Measurements from ENCODE around the gene FGFR3. TPM values are rescaled to one million over a fixed set of nuclear protein-coding genes. Genes with fewer than 3 reads are reported as not detected.

Gene FGFR3
- polyA plus RNA-seq: 10 to 100 TPM in 1 of 3 donors, 1 to 10 TPM in 2; 1.9 to 28.9 (median 2.8) TPM

DNA sequence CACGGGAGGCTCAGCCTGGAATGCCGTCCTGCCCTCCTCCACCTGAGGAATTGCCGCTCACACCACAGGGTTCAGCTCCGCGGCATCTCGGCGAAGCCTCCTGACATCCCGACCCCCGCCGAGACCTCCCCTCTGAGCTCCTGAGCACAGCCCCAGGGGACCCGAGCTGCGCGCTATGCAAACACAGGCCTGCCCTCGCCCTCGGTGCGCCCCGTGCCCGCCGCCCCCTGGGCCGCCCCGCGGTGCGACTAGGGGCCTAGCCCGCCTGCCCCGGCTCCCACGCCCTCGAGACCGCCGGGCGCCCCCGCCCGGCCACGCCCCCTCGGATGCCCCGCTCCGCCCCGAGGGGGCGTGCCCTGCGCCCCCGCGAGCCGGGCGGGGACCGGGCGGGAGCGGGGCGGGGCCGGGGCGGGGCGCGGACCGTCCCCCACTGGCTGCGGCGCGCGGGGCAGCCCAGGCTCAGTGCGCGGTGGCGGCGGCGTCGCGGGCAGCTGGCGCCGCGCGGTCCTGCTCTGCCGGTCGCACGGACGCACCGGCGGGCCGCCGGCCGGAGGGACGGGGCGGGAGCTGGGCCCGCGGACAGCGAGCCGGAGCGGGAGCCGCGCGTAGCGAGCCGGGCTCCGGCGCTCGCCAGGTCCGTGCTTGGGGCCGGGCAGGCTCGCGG is at the start of gene FGFR3:
TSS of gene FGFR3 (plus strand) at position 462 of the 664 bp plus-strand sequence. CDS start 642 bp downstream, outside the sequence.
- 2 to 5% (median 3%) methylated on average over 68 to 95 of the region's 95 CpGs for WGBS, 3 donors
- no peak within 1 kb of the TSS for H3K27ac ChIP-seq (ENCODE audit: low read depth, low read length)

- WGBS, 3 donors: 75 to 96% (median 87%) methylated on average over 12 of the region's 12 CpGs
- H3K27ac ChIP-seq (ENCODE audit: low read depth, low read length): no peak overlapping the region
Observed at GRCh38 chr4:1743551-1743950, 49.5 kb upstream of the FGFR3 start.

GRCh38 chr4:1743975-1744374 is 49.1 kb upstream of the FGFR3 start:
- 93 to 98% (median 95%) methylated on average over 5 to 6 of the region's 6 CpGs for WGBS, 3 donors

DNA sequence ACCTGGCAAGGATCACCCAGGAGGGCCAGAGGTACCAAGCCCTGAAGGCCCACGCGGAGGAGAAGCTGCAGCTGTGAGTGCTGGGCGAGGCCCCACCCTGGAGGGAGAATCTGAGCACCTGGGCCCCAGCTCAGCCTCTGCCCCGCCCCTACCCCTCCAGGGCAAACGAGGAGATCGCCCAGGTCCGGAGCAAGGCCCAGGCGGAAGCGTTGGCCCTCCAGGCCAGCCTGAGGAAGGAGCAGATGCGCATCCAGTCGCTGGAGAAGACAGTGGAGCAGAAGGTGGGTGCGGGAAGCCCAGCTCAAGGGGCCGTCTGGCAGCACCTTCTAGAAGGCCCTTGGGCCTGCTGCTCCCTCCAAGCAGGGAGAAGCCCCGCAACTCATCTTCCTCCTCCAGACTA is 48.5 kb upstream of the FGFR3 start:
- WGBS, 3 donors: 90 to 95% (median 92%) methylated on average over 14 of the region's 14 CpGs
- no peak overlapping the region for H3K27ac ChIP-seq (ENCODE audit: low read depth, low read length)

More at GRCh38 chr4:1743975-1744374, 49.1 kb upstream of the FGFR3 start:
- H3K27ac ChIP-seq (ENCODE audit: low read depth, low read length): no peak overlapping the region

DNA sequence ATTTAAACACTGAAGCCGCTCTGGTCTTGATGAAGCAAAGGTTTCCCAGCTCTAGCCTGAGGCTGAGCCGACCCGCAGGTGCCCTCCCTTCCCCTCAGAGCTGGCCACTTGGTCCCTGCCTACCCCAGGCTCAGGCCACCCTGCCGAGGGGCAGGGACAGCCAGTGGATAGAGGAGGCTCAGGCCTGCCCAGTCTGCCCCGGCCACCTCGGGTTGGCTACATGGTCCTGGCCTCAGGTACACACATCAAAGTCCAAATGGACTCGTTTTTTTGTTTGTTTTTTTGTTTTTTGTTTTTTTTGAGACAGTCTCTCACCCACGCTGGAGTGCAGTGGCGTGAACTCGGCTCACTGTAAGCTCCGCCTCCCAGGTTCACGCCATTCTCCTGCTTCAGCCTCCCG is 47.9 kb upstream of the FGFR3 start:
- H3K27ac ChIP-seq (ENCODE audit: low read depth, low read length): no peak overlapping the region
- WGBS, 3 donors: 91 to 93% (median 93%) methylated on average over 13 of the region's 13 CpGs

DNA sequence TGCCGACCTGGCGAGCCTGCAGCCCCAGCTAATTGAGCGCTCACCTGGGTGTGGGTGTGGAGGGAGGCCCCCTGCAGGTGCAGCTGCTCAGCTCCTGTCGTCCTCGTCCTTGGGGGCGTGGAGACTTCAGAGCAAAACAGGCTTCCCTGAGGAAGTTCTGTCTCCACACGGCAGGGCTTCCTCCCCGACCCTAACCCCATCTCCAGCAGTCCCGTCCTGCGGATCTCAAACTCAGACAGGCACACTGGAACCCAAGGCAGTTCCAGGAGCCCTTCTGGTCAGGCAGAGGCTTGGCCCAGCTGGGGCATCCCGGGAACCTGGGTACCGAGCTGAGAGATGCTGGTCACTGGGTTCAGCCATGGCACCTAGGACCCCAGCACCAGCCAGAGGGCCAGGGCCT is 47.4 kb upstream of the FGFR3 start:
- no peak overlapping the region for H3K27ac ChIP-seq (ENCODE audit: low read depth, low read length)
- 80 to 86% (median 86%) methylated on average over 12 of the region's 12 CpGs for WGBS, 3 donors

- no peak overlapping the region for H3K27ac ChIP-seq (ENCODE audit: low read depth, low read length)
- WGBS, 3 donors: 12 to 22% (median 21%) methylated on average over 17 of the region's 17 CpGs
Observed at GRCh38 chr4:1746265-1746691, 46.8 kb upstream of the FGFR3 start.

- no peak overlapping the region for H3K27ac ChIP-seq (ENCODE audit: low read depth, low read length)
- WGBS, 3 donors: 57 to 87% (median 83%) methylated on average over 30 to 33 of the region's 33 CpGs
Observed at GRCh38 chr4:1746919-1747602, 46.0 kb upstream of the FGFR3 start.

DNA sequence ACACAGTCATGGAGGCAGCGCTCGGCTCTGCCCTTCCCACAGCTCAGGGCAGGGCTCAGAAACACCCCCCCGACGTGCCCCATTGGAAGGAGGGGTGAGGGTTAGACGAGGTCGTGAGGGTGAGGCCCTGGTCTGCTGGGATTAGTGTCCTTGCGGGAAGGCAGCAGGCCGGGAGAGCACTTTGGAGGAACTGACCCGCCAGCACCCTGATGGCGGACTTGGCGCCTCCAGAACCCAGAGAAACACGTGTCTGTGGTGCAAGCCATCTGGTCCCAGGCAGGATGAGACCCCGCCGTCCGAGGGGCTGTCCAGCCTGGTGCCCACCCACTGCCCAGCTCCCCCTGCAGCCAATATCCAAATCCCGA is 45.5 kb upstream of the FGFR3 start:
- WGBS, 3 donors: 82 to 84% (median 82%) methylated on average over 14 to 16 of the region's 16 CpGs
- no peak overlapping the region for H3K27ac ChIP-seq (ENCODE audit: low read depth, low read length)

DNA sequence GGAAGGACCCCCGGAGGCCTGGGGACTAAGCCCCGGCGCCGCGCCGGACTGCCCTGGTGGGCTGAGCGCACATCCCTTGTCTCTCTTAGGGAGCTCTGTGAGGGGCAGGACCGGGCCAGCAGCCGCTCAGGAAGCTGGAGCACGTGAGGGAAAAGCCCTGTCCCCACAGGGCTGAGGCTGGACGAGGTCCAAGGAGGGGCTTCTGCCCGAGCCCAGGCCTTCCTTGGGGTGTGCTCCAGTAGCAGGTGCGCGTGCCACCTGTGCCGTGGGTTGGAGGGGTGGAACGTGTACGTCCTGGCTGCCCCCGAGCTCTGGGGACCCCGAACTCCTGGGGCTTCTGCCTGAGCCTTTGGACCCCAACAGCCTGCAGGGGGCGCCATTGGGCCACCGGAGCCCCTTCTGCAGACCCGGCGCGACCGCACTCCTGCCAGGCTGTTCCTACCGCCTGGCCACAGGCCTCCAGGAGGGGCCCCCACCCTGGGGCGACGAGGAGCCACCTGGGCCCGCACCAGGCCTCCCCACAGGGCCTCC is 44.6 kb upstream of the FGFR3 start:
- WGBS, 3 donors: 3 to 10% (median 3%) methylated on average over 21 to 29 of the region's 29 CpGs

DNA sequence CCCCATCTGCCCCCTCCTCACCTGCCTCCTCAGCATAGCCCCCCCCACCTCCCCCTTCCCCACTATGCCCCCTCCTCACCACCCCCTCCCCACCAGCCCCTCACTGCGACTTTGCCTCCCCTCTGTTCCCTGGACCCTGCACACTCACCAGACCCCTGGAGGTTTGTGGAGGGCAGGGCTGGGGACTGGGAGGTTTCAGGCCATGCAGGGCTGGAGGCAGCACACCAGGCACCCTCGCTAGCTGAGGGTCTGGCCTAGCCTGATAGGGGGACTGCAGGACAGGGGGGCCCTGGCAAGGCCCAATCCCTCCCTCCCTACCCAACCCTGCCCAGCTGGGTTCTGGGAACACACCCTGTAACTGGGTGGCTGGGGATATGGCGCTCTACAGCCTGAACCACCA is 43.7 kb upstream of the FGFR3 start:
- H3K27ac ChIP-seq (ENCODE audit: low read depth, low read length): no peak overlapping the region
- WGBS, 3 donors: 59 to 78% (median 65%) methylated on average over 2 to 3 of the region's 3 CpGs

More for the DNA sequence above, 44.6 kb upstream of the FGFR3 start:
- H3K27ac ChIP-seq (ENCODE audit: low read depth, low read length): no peak overlapping the region

DNA sequence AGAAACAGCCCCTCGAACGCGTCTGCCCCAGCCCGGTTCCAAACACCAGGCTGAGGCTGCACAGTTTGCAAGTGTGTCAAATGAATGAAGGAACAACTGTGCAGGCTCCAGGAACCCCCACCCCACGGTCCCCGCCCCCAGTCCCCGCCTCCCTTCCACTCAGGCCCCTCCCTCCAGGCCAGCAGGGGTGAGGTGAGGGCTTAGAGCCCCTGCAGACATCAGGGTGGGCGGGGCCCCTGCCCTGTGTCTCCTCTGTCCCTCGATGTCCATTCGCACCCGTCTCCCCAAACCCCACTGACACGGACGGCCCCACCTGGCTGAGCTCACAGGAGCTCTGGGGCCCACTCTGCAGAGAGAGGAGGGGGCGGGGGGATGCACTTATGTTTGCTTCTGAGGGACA is 43.3 kb upstream of the FGFR3 start:
- H3K27ac ChIP-seq (ENCODE audit: low read depth, low read length): no peak overlapping the region
- WGBS, 3 donors: 68 to 75% (median 74%) methylated on average over 13 to 14 of the region's 14 CpGs

GRCh38 chr4:1750381-1751154 is 42.5 kb upstream of the FGFR3 start:
- 86 to 89% (median 88%) methylated on average over 18 of the region's 18 CpGs for WGBS, 3 donors
- no peak overlapping the region for H3K27ac ChIP-seq (ENCODE audit: low read depth, low read length)

- no peak overlapping the region for H3K27ac ChIP-seq (ENCODE audit: low read depth, low read length)
- 87 to 94% (median 90%) methylated on average over 29 to 31 of the region's 31 CpGs for WGBS, 3 donors
Observed at GRCh38 chr4:1751155-1751918, 41.8 kb upstream of the FGFR3 start.

DNA sequence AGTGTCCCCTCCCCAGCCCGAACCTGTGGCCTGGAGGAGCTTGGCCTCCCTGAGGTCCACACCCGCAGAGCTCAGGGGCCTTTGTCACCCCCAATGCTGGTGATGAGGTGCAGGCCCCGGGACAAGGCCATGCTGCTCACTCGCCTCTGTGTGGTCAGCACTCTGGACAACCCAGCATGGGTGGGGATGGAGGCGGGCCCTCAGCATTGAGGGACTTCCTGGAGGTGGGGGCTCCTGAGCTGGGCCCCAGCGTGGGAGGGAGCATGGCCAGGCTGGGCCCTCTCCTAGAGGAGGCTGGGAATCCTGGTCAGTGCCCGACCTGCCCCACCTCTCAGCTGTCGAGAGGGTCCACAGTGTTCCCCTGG is 41.2 kb upstream of the FGFR3 start:
- no peak overlapping the region for H3K27ac ChIP-seq (ENCODE audit: low read depth, low read length)
- 66 to 79% (median 72%) methylated on average over 8 of the region's 8 CpGs for WGBS, 3 donors

GRCh38 chr4:1752284-1753041 is 40.6 kb upstream of the FGFR3 start:
- no peak overlapping the region for H3K27ac ChIP-seq (ENCODE audit: low read depth, low read length)
- WGBS, 3 donors: 27 to 61% (median 32%) methylated on average over 33 to 35 of the region's 35 CpGs

DNA sequence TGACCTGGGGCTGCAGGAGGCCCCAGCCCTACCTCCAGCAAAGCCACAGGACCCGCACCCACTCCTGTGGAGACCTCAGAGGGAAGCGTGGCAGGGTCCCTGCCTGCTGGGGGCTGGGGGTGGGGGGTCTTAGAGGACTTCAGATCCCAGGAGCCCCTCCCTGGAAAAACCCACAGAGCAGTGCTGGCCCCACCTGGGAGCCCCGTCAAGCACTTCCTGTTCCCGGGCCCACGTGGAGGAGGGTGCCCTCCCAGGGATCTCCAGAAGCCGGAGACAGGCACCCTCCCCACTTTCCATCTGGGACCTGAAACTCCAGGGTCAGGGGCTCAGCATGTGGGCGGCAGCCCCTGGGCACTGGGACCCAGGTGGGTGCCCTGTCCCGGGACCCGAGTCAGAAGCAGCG is 39.8 kb upstream of the FGFR3 start:
- 70 to 76% (median 76%) methylated on average over 9 to 10 of the region's 10 CpGs for WGBS, 3 donors

More for the DNA sequence above, 39.8 kb upstream of the FGFR3 start:
- H3K27ac ChIP-seq (ENCODE audit: low read depth, low read length): no peak overlapping the region
